ENCODE data around the gene POU6F1.

Gene POU6F1

DNA sequence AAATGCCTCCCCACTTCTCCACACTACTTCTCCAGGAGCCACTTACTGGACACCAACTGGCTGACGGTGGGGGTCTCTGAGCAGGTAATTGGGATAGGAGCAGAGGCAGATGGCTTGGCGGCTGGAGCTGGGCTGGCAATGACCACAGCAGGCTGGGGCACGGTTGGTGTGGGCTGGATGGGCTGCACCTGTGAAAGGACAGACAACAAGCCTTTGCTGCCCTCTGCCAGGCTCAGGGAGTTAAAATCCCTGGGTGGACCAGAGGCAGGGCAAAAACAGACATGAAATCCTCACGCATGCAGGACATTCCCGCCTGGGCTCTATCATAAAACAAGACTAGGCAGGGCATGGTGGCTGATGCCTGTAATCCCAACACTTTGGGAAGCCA, 25.6 kb downstream of the POU6F1 start:
- Histone ChIP-seq H3K9me3 (ENCODE audit: control insufficient read depth in 1 of 2, low read length in 2 of 2) (no peaks in the 10 kb centered on the region), H3K4me1 (ENCODE audit: control insufficient read depth in 1 of 2, insufficient read depth in 2 of 2, low read length in 2 of 2) (no peaks in the 10 kb centered on the region), H3K27ac (ENCODE audit: low read length) (no peak overlapping the region), H3K4me3 (ENCODE audit: low read depth in 1 of 2, low read length in 2 of 2) (no peak overlapping the region), H3K36me3 (ENCODE audit: control insufficient read depth in 1 of 2, insufficient read depth in 2 of 2, low read length in 2 of 2) (peaks cover 0 to 39% of the 10 kb centered on the region in 2 donors), H3K27me3 (ENCODE audit: low read depth, low read length) (no peaks in the 10 kb centered on the region)

DNA sequence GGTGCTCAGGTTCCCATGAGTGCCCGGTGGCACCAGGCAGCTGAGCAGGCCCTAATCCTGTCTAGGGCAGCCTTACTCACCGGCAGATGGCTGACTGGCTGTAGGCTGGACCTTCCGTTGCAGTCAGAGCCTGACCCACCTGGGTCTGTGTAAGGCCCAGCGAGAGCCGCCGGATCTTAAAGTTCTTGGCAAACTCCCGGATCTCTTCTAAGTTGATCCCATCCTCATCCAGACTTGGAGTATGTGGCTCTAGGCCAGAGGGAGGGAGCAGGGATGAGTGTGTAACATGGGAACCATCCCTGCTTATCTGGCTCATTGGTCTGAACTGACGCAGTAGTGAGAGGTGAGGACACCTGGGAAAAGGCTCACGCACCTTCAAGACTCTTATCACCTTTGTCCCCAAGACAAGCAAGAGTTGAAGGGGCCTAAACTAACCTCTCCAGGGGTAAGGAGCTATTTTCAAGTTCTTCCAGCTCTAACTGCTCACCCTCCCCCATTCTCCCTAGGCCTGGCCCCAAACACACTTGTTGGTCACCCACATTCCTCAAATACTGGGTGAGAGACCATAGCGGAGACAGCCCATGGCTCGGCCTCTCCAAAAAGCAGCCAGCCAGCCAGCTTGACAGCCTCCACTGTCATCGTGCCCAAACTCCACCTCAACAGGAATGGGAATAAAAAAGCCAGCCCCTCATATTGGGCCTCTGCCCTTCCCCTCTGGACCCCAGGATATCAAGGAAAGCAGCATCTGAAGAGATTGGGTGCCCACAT, 26.2 kb downstream of the POU6F1 start:
- H3K9me3 ChIP-seq (ENCODE audit: control insufficient read depth in 1 of 2, low read length in 2 of 2): no peaks in the 10 kb centered on the region
- H3K36me3 ChIP-seq (ENCODE audit: control insufficient read depth in 1 of 2, insufficient read depth in 2 of 2, low read length in 2 of 2): peaks cover 0 to 37% of the 10 kb centered on the region in 2 donors
- no peaks in the 10 kb centered on the region for H3K27me3 ChIP-seq (ENCODE audit: low read depth, low read length)
- no peak overlapping the region for H3K27ac ChIP-seq (ENCODE audit: low read length)
- H3K4me3 ChIP-seq (ENCODE audit: low read depth in 1 of 2, low read length in 2 of 2): no peak overlapping the region
- H3K4me1 ChIP-seq (ENCODE audit: control insufficient read depth in 1 of 2, insufficient read depth in 2 of 2, low read length in 2 of 2): no peaks in the 10 kb centered on the region

DNA sequence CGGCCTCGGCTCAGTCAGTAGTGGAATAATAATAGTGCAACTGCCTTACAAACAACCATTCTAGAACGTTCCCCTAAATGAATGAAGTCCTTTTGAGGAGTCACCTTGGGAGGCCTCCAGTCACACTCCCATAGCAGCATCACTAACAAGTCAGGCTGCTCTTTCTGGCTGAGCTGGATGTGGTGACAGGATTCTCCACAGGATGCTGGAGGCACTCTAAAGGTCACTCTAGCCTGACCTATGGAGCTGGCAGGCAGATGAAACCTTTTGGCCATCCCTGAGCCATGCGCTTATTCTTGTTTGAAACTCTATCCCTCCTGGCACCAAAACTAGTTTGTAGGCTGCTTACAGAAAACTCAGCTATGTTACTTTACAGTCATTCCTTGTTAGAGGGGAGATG, 27.0 kb downstream of the POU6F1 start:
- Histone ChIP-seq H3K4me1 (ENCODE audit: control insufficient read depth in 1 of 2, insufficient read depth in 2 of 2, low read length in 2 of 2) (no peaks in the 10 kb centered on the region), H3K36me3 (ENCODE audit: control insufficient read depth in 1 of 2, insufficient read depth in 2 of 2, low read length in 2 of 2) (peaks cover 0 to 37% of the 10 kb centered on the region in 2 donors), H3K27me3 (ENCODE audit: low read depth, low read length) (no peaks in the 10 kb centered on the region), H3K27ac (ENCODE audit: low read length) (no peak overlapping the region), H3K4me3 (ENCODE audit: low read depth in 1 of 2, low read length in 2 of 2) (no peak overlapping the region), H3K9me3 (ENCODE audit: control insufficient read depth in 1 of 2, low read length in 2 of 2) (no peaks in the 10 kb centered on the region)

DNA sequence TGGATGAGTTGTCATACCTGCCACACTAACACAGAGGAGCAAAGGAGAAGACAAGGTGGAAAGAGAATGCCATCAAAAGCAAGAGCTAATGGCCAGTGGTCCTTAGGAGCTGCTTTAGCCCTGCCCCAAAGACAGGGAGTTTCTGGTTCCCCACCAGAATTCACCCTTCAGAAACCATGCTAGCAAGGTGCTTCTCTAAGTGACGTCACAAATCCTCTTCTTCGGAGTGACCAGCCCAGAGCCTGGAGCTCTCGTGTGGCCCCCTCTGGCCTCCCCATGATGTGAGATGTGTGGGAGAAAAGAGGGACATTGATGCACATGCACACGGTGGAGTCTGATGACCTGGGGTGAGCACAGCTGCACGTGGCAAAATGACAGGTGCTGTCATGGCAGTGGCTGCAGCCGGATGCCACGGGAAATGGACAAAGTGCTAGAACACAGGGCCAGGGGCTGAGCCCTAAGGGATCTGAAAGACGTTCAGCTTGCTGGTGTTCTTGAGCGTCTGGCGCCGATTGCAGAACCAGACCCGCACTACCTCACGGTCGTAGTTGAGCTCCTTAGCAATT, 28.0 kb downstream of the POU6F1 start:
- Histone ChIP-seq H3K27me3 (ENCODE audit: low read depth, low read length) (no peaks in the 10 kb centered on the region), H3K36me3 (ENCODE audit: control insufficient read depth in 1 of 2, insufficient read depth in 2 of 2, low read length in 2 of 2) (peaks cover 0 to 35% of the 10 kb centered on the region in 2 donors), H3K27ac (ENCODE audit: low read length) (no peak overlapping the region), H3K4me3 (ENCODE audit: low read depth in 1 of 2, low read length in 2 of 2) (no peak overlapping the region), H3K4me1 (ENCODE audit: control insufficient read depth in 1 of 2, insufficient read depth in 2 of 2, low read length in 2 of 2) (no peaks in the 10 kb centered on the region), H3K9me3 (ENCODE audit: control insufficient read depth in 1 of 2, low read length in 2 of 2) (no peaks in the 10 kb centered on the region)

DNA sequence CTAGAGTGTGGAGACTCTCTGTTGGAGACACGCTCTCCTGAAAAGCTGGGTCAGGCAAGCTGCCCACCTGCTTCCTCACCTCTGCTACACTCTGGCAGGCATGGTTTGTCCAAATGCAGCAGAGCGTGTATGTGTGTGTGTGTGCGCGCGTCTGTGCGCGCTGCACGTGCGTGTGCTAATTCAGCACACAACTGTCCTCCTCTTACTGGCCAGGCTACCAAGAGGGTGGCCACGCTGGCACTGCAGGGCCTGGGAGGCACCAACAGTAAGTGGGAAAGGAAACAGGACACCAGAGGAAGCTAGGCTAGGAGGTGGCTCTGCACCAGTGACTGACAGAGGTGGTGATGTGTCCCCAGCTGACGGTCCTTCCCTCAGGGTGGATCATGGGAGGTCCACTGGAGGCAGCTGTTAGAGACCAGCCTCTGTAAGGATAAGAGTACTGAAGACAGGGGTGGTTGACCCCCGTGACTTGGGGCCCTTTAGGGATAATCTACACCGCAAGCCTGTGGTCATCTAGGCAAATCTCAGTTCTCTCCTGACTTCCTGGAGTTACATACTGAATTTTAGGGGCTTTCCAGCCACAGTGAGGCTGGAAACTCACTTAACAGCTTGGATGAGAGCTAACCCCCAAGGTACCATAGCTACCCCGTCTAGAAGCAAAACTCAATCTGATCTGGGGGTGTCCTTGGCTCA, 29.4 kb downstream of the POU6F1 start:
- no peaks in the 10 kb centered on the region for H3K27me3 ChIP-seq (ENCODE audit: low read depth, low read length)
- peaks cover 0 to 33% of the 10 kb centered on the region in 2 donors for H3K36me3 ChIP-seq (ENCODE audit: control insufficient read depth in 1 of 2, insufficient read depth in 2 of 2, low read length in 2 of 2)
- no peak overlapping the region for H3K4me3 ChIP-seq (ENCODE audit: low read depth in 1 of 2, low read length in 2 of 2)
- H3K9me3 ChIP-seq (ENCODE audit: control insufficient read depth in 1 of 2, low read length in 2 of 2): no peaks in the 10 kb centered on the region
- no peak overlapping the region for H3K27ac ChIP-seq (ENCODE audit: low read length)
- H3K4me1 ChIP-seq (ENCODE audit: control insufficient read depth in 1 of 2, insufficient read depth in 2 of 2, low read length in 2 of 2): no peaks in the 10 kb centered on the region

DNA sequence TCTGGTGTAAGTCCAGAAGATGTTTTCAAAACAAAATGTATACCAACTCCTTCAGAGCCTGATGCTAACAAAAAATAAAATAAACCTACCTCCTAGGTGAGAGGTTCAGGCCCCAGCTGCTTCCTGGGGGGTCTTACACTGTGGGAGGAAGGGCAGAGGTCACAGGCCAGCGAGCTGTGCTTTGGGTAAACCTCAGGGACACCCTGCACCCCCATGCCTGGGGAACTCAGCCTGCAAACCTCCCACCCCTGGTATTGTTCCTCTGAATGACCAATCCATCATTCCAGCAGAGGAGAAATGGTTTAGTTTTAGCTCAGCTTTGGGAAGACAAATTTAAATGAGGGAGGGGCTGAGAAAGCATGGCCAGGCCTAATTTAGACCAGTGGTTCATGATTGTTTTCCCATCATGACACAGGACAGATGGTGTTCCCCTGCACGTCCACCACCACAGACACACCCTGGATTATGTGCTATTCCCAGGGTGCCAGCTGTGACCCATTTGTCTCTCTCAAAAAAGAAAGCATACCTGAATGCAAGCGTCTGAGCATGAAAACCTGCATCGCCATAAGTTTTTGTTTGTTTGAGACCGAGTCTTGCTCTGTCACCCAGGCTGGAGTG, 30.4 kb downstream of the POU6F1 start:
- peaks cover 0 to 33% of the 10 kb centered on the region in 2 donors for H3K36me3 ChIP-seq (ENCODE audit: control insufficient read depth in 1 of 2, insufficient read depth in 2 of 2, low read length in 2 of 2)
- H3K27ac ChIP-seq (ENCODE audit: low read length): no peak overlapping the region
- no peaks in the 10 kb centered on the region for H3K9me3 ChIP-seq (ENCODE audit: control insufficient read depth in 1 of 2, low read length in 2 of 2)
- H3K27me3 ChIP-seq (ENCODE audit: low read depth, low read length): no peaks in the 10 kb centered on the region
- H3K4me3 ChIP-seq (ENCODE audit: low read depth in 1 of 2, low read length in 2 of 2): no peak overlapping the region
- no peaks in the 10 kb centered on the region for H3K4me1 ChIP-seq (ENCODE audit: control insufficient read depth in 1 of 2, insufficient read depth in 2 of 2, low read length in 2 of 2)

DNA sequence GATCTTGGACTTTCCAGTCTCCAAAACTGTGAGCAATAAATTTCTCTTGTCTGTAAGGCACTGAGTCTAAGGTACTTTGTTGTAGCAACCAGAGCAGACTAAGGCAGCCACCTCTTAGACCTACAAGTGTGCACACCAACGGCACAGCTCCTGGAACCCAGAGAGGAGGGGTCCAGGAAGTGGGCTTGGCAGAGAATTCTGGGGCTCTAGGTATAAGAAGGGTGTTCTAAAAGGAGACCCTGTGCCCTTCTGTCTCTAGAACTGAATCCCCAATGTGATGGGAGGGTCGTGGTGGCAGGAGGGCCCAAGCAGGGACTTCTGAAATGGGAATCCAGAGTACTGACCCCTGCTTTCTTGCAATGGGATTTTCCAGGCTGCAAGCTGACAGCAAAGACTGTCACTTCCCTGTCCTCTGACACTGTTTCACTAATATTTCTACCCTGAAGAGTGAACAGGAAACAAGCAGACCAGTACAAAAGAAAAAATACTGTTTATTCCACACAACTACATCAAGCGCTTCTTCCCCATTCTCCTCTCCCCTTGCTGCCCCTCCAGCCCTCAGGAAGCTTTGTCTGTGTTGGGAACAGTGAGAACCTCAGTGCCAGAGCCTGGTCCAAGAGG, 31.3 kb downstream of the POU6F1 start:
- Histone ChIP-seq H3K27ac (ENCODE audit: low read length) (no peak overlapping the region), H3K36me3 (ENCODE audit: control insufficient read depth in 1 of 2, insufficient read depth in 2 of 2, low read length in 2 of 2) (peaks cover 0 to 25% of the 10 kb centered on the region in 2 donors), H3K27me3 (ENCODE audit: low read depth, low read length) (no peaks in the 10 kb centered on the region), H3K9me3 (ENCODE audit: control insufficient read depth in 1 of 2, low read length in 2 of 2) (no peaks in the 10 kb centered on the region), H3K4me1 (ENCODE audit: control insufficient read depth in 1 of 2, insufficient read depth in 2 of 2, low read length in 2 of 2) (no peaks in the 10 kb centered on the region), H3K4me3 (ENCODE audit: low read depth in 1 of 2, low read length in 2 of 2) (no peak overlapping the region)

DNA sequence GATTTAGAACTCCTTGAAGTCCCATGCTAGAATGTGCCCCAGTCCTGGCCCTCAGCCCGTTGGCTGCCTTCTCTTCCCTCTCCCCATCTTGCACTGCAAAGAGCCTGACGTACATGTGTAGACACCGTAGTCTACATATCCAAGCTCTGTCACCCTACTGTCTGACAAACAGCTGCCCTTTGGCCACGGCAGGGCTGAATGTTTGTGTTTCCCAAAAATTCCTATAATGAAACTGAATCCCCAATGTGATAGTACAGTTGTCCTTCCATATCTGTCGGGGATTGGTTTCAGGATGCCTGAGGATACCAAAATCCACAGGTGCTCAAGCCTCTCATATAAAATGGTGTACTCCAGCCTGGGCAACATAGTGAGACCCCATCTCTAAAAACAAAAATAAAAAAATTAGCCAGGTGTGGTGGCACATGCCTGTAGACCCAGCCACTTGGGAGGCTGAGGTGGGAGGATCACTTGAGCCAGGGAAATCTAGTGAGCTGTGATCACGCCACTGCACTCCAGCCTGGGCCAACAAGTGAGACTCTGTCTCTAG, 32.6 kb downstream of the POU6F1 start:
- no peaks in the 10 kb centered on the region for H3K4me1 ChIP-seq (ENCODE audit: control insufficient read depth in 1 of 2, insufficient read depth in 2 of 2, low read length in 2 of 2)
- H3K27me3 ChIP-seq (ENCODE audit: low read depth, low read length): no peaks in the 10 kb centered on the region
- H3K36me3 ChIP-seq (ENCODE audit: control insufficient read depth in 1 of 2, insufficient read depth in 2 of 2, low read length in 2 of 2): peaks cover 0 to 11% of the 10 kb centered on the region in 2 donors
- H3K9me3 ChIP-seq (ENCODE audit: control insufficient read depth in 1 of 2, low read length in 2 of 2): no peaks in the 10 kb centered on the region
- H3K27ac ChIP-seq (ENCODE audit: low read length): no peak overlapping the region
- H3K4me3 ChIP-seq (ENCODE audit: low read depth in 1 of 2, low read length in 2 of 2): no peak overlapping the region

DNA sequence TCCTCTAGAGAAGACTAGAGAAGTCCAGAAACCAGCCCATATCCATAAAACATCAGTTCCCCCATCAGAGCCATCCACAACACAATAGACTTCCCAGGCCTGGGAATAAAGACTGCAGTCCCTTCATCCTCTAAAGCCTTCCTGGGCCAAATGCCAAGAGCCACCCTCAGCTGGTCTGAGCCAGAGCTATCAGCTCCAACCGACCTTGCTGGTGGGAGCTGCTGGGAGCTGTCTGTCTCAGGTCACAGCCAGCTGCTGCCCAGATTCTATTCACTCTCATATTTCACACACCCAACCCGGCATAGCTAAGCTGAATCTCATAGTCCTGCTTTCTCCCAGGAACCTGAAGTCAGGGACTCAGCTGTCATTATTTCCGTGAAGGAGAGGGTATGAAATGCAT, 34.0 kb downstream of the POU6F1 start:
- Histone ChIP-seq H3K4me1 (ENCODE audit: control insufficient read depth in 1 of 2, insufficient read depth in 2 of 2, low read length in 2 of 2) (no peaks in the 10 kb centered on the region), H3K4me3 (ENCODE audit: low read depth in 1 of 2, low read length in 2 of 2) (no peak overlapping the region), H3K27me3 (ENCODE audit: low read depth, low read length) (no peaks in the 10 kb centered on the region), H3K36me3 (ENCODE audit: control insufficient read depth in 1 of 2, insufficient read depth in 2 of 2, low read length in 2 of 2) (no peaks in the 10 kb centered on the region), H3K9me3 (ENCODE audit: control insufficient read depth in 1 of 2, low read length in 2 of 2) (no peaks in the 10 kb centered on the region), H3K27ac (ENCODE audit: low read length) (no peak overlapping the region)

DNA sequence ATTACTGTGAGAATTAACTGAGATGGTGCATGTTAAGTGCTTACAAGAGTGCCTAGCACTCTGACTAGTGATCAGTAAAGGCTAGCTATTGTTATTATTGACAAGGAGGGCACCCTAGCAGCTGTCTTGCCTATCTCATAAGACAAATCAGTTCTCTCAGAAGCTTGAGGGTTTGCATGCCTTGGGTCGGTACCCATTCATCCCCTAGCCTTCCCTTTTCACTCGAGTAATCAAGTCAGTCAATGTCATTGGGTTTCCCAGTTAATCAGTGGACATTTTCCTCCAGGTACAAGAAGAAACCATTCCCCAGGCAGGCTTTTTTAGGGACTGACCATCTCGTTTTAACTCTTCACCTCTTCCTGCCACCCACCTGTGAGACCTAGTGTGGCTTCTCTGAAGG, 34.5 kb downstream of the POU6F1 start:
- no peak overlapping the region for H3K27ac ChIP-seq (ENCODE audit: low read length)
- H3K27me3 ChIP-seq (ENCODE audit: low read depth, low read length): no peaks in the 10 kb centered on the region

DNA sequence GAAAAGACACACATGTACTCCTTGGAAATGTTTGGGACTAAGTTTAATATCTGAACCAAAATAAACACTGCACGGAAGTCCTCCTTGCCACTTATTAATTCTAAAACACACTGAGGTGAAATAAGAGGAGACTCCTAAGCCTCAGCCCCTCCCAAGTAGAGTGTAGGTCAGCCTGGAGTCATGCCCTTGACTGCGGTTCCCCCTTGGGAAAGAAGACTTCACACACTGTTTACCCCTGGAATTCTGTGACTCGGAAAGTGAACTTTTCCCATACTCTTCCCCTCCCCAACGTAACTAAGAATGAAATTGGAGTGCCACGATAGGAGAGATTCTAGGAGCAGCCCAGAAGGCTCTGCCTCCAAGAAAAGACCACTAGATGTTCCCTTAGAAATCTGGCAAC, 36.3 kb downstream of the POU6F1 start:
- no peaks in the 10 kb centered on the region for H3K9me3 ChIP-seq (ENCODE audit: control insufficient read depth in 1 of 2, low read length in 2 of 2)
- no peaks in the 10 kb centered on the region for H3K36me3 ChIP-seq (ENCODE audit: control insufficient read depth in 1 of 2, insufficient read depth in 2 of 2, low read length in 2 of 2)

More for the DNA sequence above, 34.5 kb downstream of the POU6F1 start:
- no peaks in the 10 kb centered on the region for H3K4me1 ChIP-seq (ENCODE audit: control insufficient read depth in 1 of 2, insufficient read depth in 2 of 2, low read length in 2 of 2)
- H3K36me3 ChIP-seq (ENCODE audit: control insufficient read depth in 1 of 2, insufficient read depth in 2 of 2, low read length in 2 of 2): no peaks in the 10 kb centered on the region
- H3K4me3 ChIP-seq (ENCODE audit: low read depth in 1 of 2, low read length in 2 of 2): no peak overlapping the region
- no peaks in the 10 kb centered on the region for H3K9me3 ChIP-seq (ENCODE audit: control insufficient read depth in 1 of 2, low read length in 2 of 2)

More for the DNA sequence above, 36.3 kb downstream of the POU6F1 start:
- H3K4me1 ChIP-seq (ENCODE audit: control insufficient read depth in 1 of 2, insufficient read depth in 2 of 2, low read length in 2 of 2): no peaks in the 10 kb centered on the region
- H3K27me3 ChIP-seq (ENCODE audit: low read depth, low read length): no peaks in the 10 kb centered on the region
- H3K4me3 ChIP-seq (ENCODE audit: low read depth in 1 of 2, low read length in 2 of 2): no peak overlapping the region
- H3K27ac ChIP-seq (ENCODE audit: low read length): no peak overlapping the region

All from muscle layer of duodenum (tissue), 2 donors.